GM23338 (cell line): ENCODE results near the gene LNPEP. TPM values are rescaled to one million over a fixed set of nuclear protein-coding genes. Genes with fewer than 3 reads are reported as not detected.

ENCODE experiments used
- ATAC-seq: fragments of 200-7000 bp; cut with Tn5 transposase; 3 replicates; pipeline ENCODE4 v1.9.1; 2020
- DNase-seq: peaks from one replicate; pipeline ENCODE4 v3.0.0-alpha.2; 2015; ENCODE audit warnings: low spot score
- H2AFZ ChIP-seq: fragments of 200-600 bp; sonication (generic); 2 replicates; pipeline ENCODE4 v1.8.0; 2016; ENCODE audit warnings: antibody characterized with exemption, mild to moderate bottlenecking, moderate library complexity
- H3F3A ChIP-seq: fragments of 200-600 bp; sonication (generic); replicated peaks from 2 replicates; pipeline ENCODE4 v1.8.0; 2017; ENCODE audit warnings: antibody characterized with exemption, mixed run types, low read depth
- H3K27ac ChIP-seq: fragments of 200-600 bp; sonication (generic); 2 replicates; pipeline ENCODE4 v1.6.1; 2016; ENCODE audit warnings: low read depth
- H3K27me3 ChIP-seq: fragments of 200-600 bp; sonication (generic); 2 replicates; pipeline ENCODE4 v1.8.0; 2016; ENCODE audit warnings: mild to moderate bottlenecking, mixed run types, moderate library complexity; ENCODE audit not compliant: insufficient read depth
- H3K36me3 ChIP-seq: fragments of 200-600 bp; sonication (generic); 2 replicates; pipeline ENCODE4 v1.8.0; 2016; ENCODE audit warnings: mild to moderate bottlenecking; ENCODE audit not compliant: insufficient read depth
- H3K4me1 ChIP-seq: fragments of 200-600 bp; sonication (generic); 2 replicates; pipeline ENCODE4 v1.8.0; 2016; ENCODE audit warnings: mild to moderate bottlenecking, moderate library complexity; ENCODE audit not compliant: insufficient read depth
- H3K4me2 ChIP-seq: fragments of 200-600 bp; sonication (generic); 2 replicates; pipeline ENCODE4 v1.7.1; 2017; ENCODE audit warnings: mixed run types
- H3K4me3 ChIP-seq: fragments of 200-600 bp; sonication (generic); 2 replicates; pipeline ENCODE4 v1.6.1; 2016; ENCODE audit warnings: mixed run types
- H3K79me2 ChIP-seq: fragments of 200-600 bp; sonication (generic); replicated peaks from 2 replicates; pipeline ENCODE4 v1.8.0; 2017; ENCODE audit warnings: mild to moderate bottlenecking; ENCODE audit not compliant: insufficient read depth
- H3K9me2 ChIP-seq: fragments of 200-600 bp; sonication (generic); 2 replicates; pipeline ENCODE4 v1.8.0; 2017; ENCODE audit not compliant: insufficient read depth
- H4K20me1 ChIP-seq: fragments of 200-600 bp; sonication (generic); replicated peaks from 2 replicates; pipeline ENCODE4 v1.8.0; 2017; ENCODE audit warnings: mild to moderate bottlenecking; ENCODE audit not compliant: insufficient read depth
- H3K27ac Mint-ChIP-seq: 2 replicates; pipeline ENCODE4 v1.8.0; 2020; ENCODE audit warnings: inconsistent platforms, mild to moderate bottlenecking, moderate library complexity, mixed read lengths
- H3K27me3 Mint-ChIP-seq: 3 replicates; pipeline ENCODE4 v1.8.0; 2022; ENCODE audit warnings: low read depth, mild to moderate bottlenecking, moderate library complexity, mixed read lengths, inconsistent platforms; ENCODE audit not compliant: insufficient read depth, poor library complexity
- H3K36me3 Mint-ChIP-seq: 3 replicates; pipeline ENCODE4 v1.8.0; 2021; ENCODE audit warnings: low read depth, mild to moderate bottlenecking, inconsistent platforms, moderate library complexity, mixed read lengths
- H3K4me1 Mint-ChIP-seq: 3 replicates; pipeline ENCODE4 v1.8.0; 2020; ENCODE audit warnings: mild to moderate bottlenecking, inconsistent platforms, mixed read lengths
- H3K4me3 Mint-ChIP-seq: 3 replicates; pipeline ENCODE4 v1.8.0; 2021; ENCODE audit warnings: moderate library complexity, mild to moderate bottlenecking, inconsistent platforms, mixed read lengths
- H3K9me3 Mint-ChIP-seq: 3 replicates; pipeline ENCODE4 v1.8.0; 2020; ENCODE audit warnings: moderate library complexity, mild to moderate bottlenecking, inconsistent platforms, mixed read lengths
- ETS1 ChIP-seq: IDR thresholded peaks from 2 replicates; pipeline ENCODE4 v1.6.1; 2016; ENCODE audit warnings: antibody characterized with exemption
- EZH2 ChIP-seq: fragments of 200-600 bp; sonication (generic); IDR thresholded peaks from one replicate; pipeline ENCODE4 v1.8.0; 2017; ENCODE audit warnings: antibody characterized with exemption, mild to moderate bottlenecking, low read depth; ENCODE audit not compliant: unreplicated experiment
- POLR2AphosphoS5 ChIP-seq: IDR thresholded peaks from 2 replicates; pipeline ENCODE4 v1.6.1; 2016; ENCODE audit warnings: antibody characterized with exemption, low read depth
- ZNF331 ChIP-seq: fragments of 250-450 bp; sonication (Bioruptor Pico); IDR thresholded peaks from 2 replicates; pipeline ENCODE4 v1.5.0; 2020; ENCODE audit warnings: low read depth, mild to moderate bottlenecking, moderate library complexity
- polyA plus RNA-seq: library from polyadenylated mRNA; unstranded; fragments of >200 nt; fragmentation: Nextera tagmentation; extraction: Ambion mirVana; gene quantifications from 2 replicates; pipeline ENCODE4 v1.2.1, GENCODE V29; 2016
- total RNA-seq: library from RNA; depleted of rRNA; stranded (reverse); fragments of >200 nt; shearing (Covaris generic); gene quantifications from 2 replicates; pipeline ENCODE4 v1.2.3, GENCODE V29; 2014
- TF ChIP-seq, protein P1 (sequence below), 2 experiments: fragments of 200-600 bp in 1 of 2; sonication (generic) in 1 of 2; conservative IDR thresholded peaks; 2 replicates each; pipeline versions ENCODE4 v1.5.1 to v1.6.1; 2016 to 2017; ENCODE audit warnings: antibody characterized with exemption in 2 of 2, low read depth in 2 of 2, mild to moderate bottlenecking in 2 of 2, moderate library complexity in 1 of 2
- TF ChIP-seq, protein P2 (sequence below): fragments of 250-450 bp; sonication (Bioruptor Pico); IDR thresholded peaks from 2 replicates; pipeline ENCODE4 v1.5.0; 2020; ENCODE audit warnings: mild to moderate bottlenecking, moderate library complexity

The LNPEP gene
- total and polyA plus RNA-seq, 2 experiments from 2014 or later, result 1.2 to 8.3 TPM

DNA sequence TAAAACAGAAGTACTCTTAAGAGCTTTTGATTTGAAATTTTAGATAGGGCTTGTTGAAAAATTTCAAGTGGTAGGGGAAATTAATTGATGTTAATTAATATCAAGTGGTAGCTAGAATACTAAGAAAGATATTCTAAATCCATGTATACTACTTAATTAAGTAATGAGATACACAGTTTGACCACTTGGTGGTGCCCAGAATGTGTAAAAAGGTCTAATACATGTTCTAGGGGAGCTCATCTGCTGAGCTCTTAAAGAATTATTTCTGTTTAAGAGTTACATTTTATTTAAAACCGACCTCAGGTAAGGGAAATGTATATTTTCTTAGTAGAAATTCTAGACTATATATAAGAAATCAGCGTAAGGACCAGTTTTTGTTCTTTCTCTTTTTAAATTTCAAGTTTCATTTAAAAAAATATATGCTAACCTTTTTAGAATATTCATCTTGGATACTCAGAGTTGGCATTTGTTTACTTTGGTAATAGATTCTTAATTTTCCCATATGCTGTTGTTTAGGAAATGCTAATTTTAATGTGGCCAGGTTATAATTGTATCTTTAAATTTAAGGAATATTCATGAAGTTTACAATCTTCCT is 61.5 kb downstream of the LNPEP start:
- no peaks in the 10 kb centered on the region for H3K36me3 Mint-ChIP-seq
- no peaks in the 10 kb centered on the region for H3K27me3 ChIP-seq
- TF ChIP-seq, protein P1, sequence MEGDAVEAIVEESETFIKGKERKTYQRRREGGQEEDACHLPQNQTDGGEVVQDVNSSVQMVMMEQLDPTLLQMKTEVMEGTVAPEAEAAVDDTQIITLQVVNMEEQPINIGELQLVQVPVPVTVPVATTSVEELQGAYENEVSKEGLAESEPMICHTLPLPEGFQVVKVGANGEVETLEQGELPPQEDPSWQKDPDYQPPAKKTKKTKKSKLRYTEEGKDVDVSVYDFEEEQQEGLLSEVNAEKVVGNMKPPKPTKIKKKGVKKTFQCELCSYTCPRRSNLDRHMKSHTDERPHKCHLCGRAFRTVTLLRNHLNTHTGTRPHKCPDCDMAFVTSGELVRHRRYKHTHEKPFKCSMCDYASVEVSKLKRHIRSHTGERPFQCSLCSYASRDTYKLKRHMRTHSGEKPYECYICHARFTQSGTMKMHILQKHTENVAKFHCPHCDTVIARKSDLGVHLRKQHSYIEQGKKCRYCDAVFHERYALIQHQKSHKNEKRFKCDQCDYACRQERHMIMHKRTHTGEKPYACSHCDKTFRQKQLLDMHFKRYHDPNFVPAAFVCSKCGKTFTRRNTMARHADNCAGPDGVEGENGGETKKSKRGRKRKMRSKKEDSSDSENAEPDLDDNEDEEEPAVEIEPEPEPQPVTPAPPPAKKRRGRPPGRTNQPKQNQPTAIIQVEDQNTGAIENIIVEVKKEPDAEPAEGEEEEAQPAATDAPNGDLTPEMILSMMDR (conservative IDR thresholded peaks at IDR 0.05; ENCODE audit: low read depth in 2 of 2), result peak; percentile 49 to 64
- no peak for TF ChIP-seq POLR2AphosphoS5
- H3K27ac ChIP-seq, result no peak overlapping the region
- no peaks in the 10 kb centered on the region for H3F3A ChIP-seq
- peak; percentile 59 for DNase-seq
- ATAC-seq, result peak; percentile 50; the same call in 2 of the 3 replicates
- H3K4me1 ChIP-seq, result no peaks in the 10 kb centered on the region
- no peak overlapping the region for H3K4me3 ChIP-seq
- peaks cover 3% of the 10 kb centered on the region; the same call in 1 of the 3 replicates for H3K4me1 Mint-ChIP-seq
- no peaks in the 10 kb centered on the region for H3K9me3 Mint-ChIP-seq
- no peak overlapping the region for H3K4me2 ChIP-seq
- no peak overlapping the region for H2AFZ ChIP-seq
- H3K79me2 ChIP-seq, result no peaks in the 10 kb centered on the region
- H3K27ac Mint-ChIP-seq, result no peak overlapping the region
- H3K4me3 Mint-ChIP-seq, result no peak overlapping the region
- no peaks in the 10 kb centered on the region for H3K27me3 Mint-ChIP-seq
- H3K36me3 ChIP-seq, result no peaks in the 10 kb centered on the region
- H3K9me2 ChIP-seq, result no peaks in the 10 kb centered on the region
- no peaks in the 10 kb centered on the region for H4K20me1 ChIP-seq

DNA sequence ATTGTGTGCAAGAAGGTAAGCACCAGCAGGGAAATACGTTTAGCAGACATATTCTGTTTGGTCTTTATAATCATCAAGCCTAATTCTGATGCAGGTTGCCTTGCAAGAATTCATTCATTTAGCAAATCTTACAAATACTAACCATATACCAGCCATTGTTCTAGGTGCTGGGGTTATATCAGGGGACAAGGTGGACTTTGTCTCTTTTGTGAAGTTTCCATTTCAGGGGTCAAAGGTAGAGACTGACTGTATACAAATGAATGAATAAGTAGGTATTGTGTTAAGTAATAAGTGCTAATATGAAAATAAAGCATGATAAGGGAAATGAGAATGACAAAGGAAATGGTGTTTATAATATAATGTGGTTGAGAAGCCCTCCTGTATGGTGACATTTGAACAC is 64.0 kb downstream of the LNPEP start:
- Histone ChIP-seq H3K79me2 (no peaks in the 10 kb centered on the region), H3K4me1 (no peaks in the 10 kb centered on the region), H3F3A (no peaks in the 10 kb centered on the region), H3K4me2 (no peak overlapping the region), H3K9me2 (no peaks in the 10 kb centered on the region), H3K27ac (no peak overlapping the region), H3K36me3 (no peaks in the 10 kb centered on the region), H2AFZ (no peak overlapping the region), H4K20me1 (no peaks in the 10 kb centered on the region), H3K27me3 (no peaks in the 10 kb centered on the region), H3K4me3 (no peak overlapping the region)
- no peaks in the 10 kb centered on the region for H3K27me3 Mint-ChIP-seq
- TF ChIP-seq, protein P2, sequence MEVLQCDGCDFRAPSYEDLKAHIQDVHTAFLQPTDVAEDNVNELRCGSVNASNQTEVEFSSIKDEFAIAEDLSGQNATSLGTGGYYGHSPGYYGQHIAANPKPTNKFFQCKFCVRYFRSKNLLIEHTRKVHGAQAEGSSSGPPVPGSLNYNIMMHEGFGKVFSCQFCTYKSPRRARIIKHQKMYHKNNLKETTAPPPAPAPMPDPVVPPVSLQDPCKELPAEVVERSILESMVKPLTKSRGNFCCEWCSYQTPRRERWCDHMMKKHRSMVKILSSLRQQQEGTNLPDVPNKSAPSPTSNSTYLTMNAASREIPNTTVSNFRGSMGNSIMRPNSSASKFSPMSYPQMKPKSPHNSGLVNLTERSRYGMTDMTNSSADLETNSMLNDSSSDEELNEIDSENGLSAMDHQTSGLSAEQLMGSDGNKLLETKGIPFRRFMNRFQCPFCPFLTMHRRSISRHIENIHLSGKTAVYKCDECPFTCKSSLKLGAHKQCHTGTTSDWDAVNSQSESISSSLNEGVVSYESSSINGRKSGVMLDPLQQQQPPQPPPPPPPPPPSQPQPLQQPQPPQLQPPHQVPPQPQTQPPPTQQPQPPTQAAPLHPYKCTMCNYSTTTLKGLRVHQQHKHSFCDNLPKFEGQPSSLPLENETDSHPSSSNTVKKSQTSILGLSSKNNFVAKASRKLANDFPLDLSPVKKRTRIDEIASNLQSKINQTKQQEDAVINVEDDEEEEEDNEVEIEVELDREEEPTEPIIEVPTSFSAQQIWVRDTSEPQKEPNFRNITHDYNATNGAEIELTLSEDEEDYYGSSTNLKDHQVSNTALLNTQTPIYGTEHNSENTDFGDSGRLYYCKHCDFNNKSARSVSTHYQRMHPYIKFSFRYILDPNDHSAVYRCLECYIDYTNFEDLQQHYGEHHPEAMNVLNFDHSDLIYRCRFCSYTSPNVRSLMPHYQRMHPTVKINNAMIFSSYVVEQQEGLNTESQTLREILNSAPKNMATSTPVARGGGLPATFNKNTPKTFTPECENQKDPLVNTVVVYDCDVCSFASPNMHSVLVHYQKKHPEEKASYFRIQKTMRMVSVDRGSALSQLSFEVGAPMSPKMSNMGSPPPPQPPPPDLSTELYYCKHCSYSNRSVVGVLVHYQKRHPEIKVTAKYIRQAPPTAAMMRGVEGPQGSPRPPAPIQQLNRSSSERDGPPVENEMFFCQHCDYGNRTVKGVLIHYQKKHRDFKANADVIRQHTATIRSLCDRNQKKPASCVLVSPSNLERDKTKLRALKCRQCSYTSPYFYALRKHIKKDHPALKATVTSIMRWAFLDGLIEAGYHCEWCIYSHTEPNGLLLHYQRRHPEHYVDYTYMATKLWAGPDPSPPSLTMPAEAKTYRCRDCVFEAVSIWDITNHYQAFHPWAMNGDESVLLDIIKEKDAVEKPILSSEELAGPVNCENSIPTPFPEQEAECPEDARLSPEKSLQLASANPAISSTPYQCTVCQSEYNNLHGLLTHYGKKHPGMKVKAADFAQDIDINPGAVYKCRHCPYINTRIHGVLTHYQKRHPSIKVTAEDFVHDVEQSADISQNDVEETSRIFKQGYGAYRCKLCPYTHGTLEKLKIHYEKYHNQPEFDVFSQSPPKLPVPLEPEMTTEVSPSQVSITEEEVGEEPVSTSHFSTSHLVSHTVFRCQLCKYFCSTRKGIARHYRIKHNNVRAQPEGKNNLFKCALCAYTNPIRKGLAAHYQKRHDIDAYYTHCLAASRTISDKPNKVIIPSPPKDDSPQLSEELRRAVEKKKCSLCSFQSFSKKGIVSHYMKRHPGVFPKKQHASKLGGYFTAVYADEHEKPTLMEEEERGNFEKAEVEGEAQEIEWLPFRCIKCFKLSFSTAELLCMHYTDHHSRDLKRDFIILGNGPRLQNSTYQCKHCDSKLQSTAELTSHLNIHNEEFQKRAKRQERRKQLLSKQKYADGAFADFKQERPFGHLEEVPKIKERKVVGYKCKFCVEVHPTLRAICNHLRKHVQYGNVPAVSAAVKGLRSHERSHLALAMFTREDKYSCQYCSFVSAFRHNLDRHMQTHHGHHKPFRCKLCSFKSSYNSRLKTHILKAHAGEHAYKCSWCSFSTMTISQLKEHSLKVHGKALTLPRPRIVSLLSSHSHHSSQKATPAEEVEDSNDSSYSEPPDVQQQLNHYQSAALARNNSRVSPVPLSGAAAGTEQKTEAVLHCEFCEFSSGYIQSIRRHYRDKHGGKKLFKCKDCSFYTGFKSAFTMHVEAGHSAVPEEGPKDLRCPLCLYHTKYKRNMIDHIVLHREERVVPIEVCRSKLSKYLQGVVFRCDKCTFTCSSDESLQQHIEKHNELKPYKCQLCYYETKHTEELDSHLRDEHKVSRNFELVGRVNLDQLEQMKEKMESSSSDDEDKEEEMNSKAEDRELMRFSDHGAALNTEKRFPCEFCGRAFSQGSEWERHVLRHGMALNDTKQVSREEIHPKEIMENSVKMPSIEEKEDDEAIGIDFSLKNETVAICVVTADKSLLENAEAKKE (CRISPR knock-in tag), result no peak
- TF ChIP-seq ETS1, result no peak
- no peak for TF ChIP-seq EZH2
- no peak for TF ChIP-seq ZNF331
- H3K9me3 Mint-ChIP-seq, result no peaks in the 10 kb centered on the region
- H3K4me3 Mint-ChIP-seq, result no peak overlapping the region
- DNase-seq (no peak), ATAC-seq (no peak)
- no peaks in the 10 kb centered on the region for H3K36me3 Mint-ChIP-seq
- H3K27ac Mint-ChIP-seq, result no peak overlapping the region
- H3K4me1 Mint-ChIP-seq, result no peaks in the 10 kb centered on the region
